OCI-LY1 (cell line): ENCODE data around the gene RGS4.

Experiments used
- H2AFZ ChIP-seq: fragments of 200-600 bp; sonication (generic), shearing (Covaris generic); 2 replicates; pipeline ENCODE4 v1.6.0; 2014; ENCODE audit warnings: antibody characterized with exemption, mild to moderate bottlenecking, low read length
- H3F3A ChIP-seq: fragments of 200-600 bp; sonication (generic), shearing (Covaris generic); 2 replicates; pipeline ENCODE4 v1.6.0; 2014; ENCODE audit warnings: mild to moderate bottlenecking, antibody characterized with exemption, low read length, moderate library complexity; ENCODE audit not compliant: insufficient read depth
- H3K27ac ChIP-seq: fragments of 200-600 bp; sonication (generic); 2 replicates; pipeline ENCODE4 v1.5.1; 2014; ENCODE audit warnings: low read length, mixed run types, mild to moderate bottlenecking, low read depth; ENCODE audit not compliant: poor library complexity, severe bottlenecking
- H3K27me3 ChIP-seq: fragments of 200-600 bp; sonication (generic); 2 replicates; pipeline ENCODE4 v1.6.0; 2014; ENCODE audit warnings: antibody characterized with exemption, mild to moderate bottlenecking, low read length, moderate library complexity; ENCODE audit not compliant: insufficient read depth
- H3K36me3 ChIP-seq: fragments of 200-600 bp; sonication (generic); 2 replicates; pipeline ENCODE4 v1.6.1; 2014; ENCODE audit warnings: mild to moderate bottlenecking, antibody characterized with exemption, low read length, moderate library complexity, mixed read lengths; ENCODE audit not compliant: insufficient read depth
- H3K4me1 ChIP-seq: fragments of 200-600 bp; sonication (generic); 2 replicates; pipeline ENCODE4 v1.5.1; 2014; ENCODE audit warnings: mild to moderate bottlenecking, low read length, moderate library complexity; ENCODE audit not compliant: insufficient read depth, severe bottlenecking
- H3K4me2 ChIP-seq: fragments of 200-600 bp; sonication (generic), shearing (Covaris generic); 2 replicates; pipeline ENCODE4 v1.6.1; 2014; ENCODE audit warnings: low read length
- H3K4me3 ChIP-seq: fragments of 200-600 bp; sonication (generic); 2 replicates; pipeline ENCODE4 v1.5.1; 2014; ENCODE audit warnings: low read length, low read depth, mild to moderate bottlenecking, mixed read lengths; ENCODE audit not compliant: poor library complexity, severe bottlenecking
- H3K79me2 ChIP-seq: fragments of 200-600 bp; shearing (Covaris generic); 2 replicates; pipeline ENCODE4 v1.6.1; 2016; ENCODE audit warnings: mixed run types, low read length, mixed read lengths; ENCODE audit not compliant: insufficient read depth
- H3K9ac ChIP-seq: fragments of 200-600 bp; sonication (generic), shearing (Covaris generic); 2 replicates; pipeline ENCODE4 v1.6.1; 2014; ENCODE audit warnings: mild to moderate bottlenecking, low read length, mixed read lengths
- H3K9me2 ChIP-seq: fragments of 200-600 bp; sonication (generic), shearing (Covaris generic); 2 replicates; pipeline ENCODE4 v1.6.1; 2014; ENCODE audit warnings: low read depth, mild to moderate bottlenecking, low read length, mixed read lengths
- H3K9me3 ChIP-seq: fragments of 200-600 bp; shearing (Covaris generic); 2 replicates; pipeline ENCODE4 v1.6.1; 2014; ENCODE audit warnings: low read length, mixed read lengths
- H4K20me1 ChIP-seq: fragments of 200-600 bp; sonication (generic), shearing (Covaris generic); 2 replicates; pipeline ENCODE4 v1.6.0; 2016; ENCODE audit warnings: mild to moderate bottlenecking, low read length; ENCODE audit not compliant: insufficient read depth
- EZH2 ChIP-seq: fragments of 200-600 bp; sonication (generic), shearing (Covaris generic); IDR thresholded peaks from 2 replicates; pipeline ENCODE4 v1.8.0; 2017; ENCODE audit warnings: borderline replicate concordance, mixed run types, mild to moderate bottlenecking, antibody characterized with exemption, low read length, moderate library complexity, mixed read lengths
- TF ChIP-seq, protein P1 (sequence below): fragments of 200-600 bp; sonication (generic), shearing (Covaris generic); IDR thresholded peaks from 2 replicates; pipeline ENCODE4 v1.5.1; 2017; ENCODE audit warnings: mild to moderate bottlenecking, antibody characterized with exemption, low read length, moderate library complexity, mixed read lengths

Gene RGS4

DNA sequence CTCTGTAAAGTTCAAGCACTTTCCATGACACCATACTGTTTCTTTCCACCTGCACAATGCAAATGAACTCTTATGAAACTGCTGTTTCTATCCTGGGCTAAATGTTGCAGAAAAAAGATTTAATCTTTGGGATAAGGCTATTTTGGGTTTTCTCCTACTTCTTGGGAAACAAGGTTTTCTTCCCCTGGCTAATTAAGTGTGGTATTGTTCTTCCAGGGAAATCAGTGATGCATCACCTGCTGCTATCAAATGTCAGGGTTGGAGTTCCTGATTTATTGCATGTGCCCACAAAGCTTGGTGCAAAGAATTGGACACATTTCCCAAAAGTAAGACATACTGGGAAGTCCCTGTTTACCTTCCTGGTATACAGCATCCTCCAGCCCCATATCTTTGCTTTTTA is 6.0 kb upstream of the RGS4 start:
- TF ChIP-seq, protein P1, sequence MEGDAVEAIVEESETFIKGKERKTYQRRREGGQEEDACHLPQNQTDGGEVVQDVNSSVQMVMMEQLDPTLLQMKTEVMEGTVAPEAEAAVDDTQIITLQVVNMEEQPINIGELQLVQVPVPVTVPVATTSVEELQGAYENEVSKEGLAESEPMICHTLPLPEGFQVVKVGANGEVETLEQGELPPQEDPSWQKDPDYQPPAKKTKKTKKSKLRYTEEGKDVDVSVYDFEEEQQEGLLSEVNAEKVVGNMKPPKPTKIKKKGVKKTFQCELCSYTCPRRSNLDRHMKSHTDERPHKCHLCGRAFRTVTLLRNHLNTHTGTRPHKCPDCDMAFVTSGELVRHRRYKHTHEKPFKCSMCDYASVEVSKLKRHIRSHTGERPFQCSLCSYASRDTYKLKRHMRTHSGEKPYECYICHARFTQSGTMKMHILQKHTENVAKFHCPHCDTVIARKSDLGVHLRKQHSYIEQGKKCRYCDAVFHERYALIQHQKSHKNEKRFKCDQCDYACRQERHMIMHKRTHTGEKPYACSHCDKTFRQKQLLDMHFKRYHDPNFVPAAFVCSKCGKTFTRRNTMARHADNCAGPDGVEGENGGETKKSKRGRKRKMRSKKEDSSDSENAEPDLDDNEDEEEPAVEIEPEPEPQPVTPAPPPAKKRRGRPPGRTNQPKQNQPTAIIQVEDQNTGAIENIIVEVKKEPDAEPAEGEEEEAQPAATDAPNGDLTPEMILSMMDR: no peak
- H3K4me1 ChIP-seq: no peaks in the 10 kb centered on the region
- 0 out of 2 replicates have a peak, but pooled peaks cover 4% of the 10 kb centered on the region for H3K27me3 ChIP-seq
- H3K79me2 ChIP-seq: no peaks in the 10 kb centered on the region
- no peak overlapping the region for H2AFZ ChIP-seq
- no peak overlapping the region for H3K4me2 ChIP-seq
- H3K27ac ChIP-seq: no peak overlapping the region
- no peaks in the 10 kb centered on the region for H3K36me3 ChIP-seq
- no peak overlapping the region for H3K4me3 ChIP-seq
- no peaks in the 10 kb centered on the region for H3K9me3 ChIP-seq
- H3F3A ChIP-seq: no peaks in the 10 kb centered on the region
- H4K20me1 ChIP-seq: no peaks in the 10 kb centered on the region
- no peak overlapping the region for H3K9ac ChIP-seq
- no peaks in the 10 kb centered on the region for H3K9me2 ChIP-seq

DNA sequence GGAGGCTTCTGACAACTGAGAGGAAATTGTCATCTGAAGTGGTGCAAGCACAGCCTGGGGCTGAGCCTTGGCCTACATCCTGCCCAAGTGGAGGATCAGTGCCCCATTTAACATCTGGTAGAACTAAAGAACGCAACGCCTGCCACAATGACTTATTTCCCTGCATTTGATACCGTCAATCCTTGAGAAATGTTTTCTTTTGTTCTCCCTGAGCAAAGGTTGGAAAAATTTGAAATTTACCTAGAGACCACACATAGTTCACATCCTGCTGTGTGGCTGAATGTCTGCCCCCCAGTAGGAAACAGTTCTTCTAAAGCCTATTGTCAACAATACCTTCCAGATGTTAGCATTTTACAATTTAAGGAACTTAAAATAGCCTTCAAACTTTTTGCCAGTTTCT is 5.6 kb upstream of the RGS4 start:
- Histone ChIP-seq H3K9me2 (no peaks in the 10 kb centered on the region), H3K9ac (no peak overlapping the region), H3K4me2 (no peak overlapping the region), H2AFZ (no peak overlapping the region), H3K36me3 (no peaks in the 10 kb centered on the region), H3K4me3 (no peak overlapping the region), H4K20me1 (no peaks in the 10 kb centered on the region), H3F3A (no peaks in the 10 kb centered on the region), H3K27ac (no peak overlapping the region), H3K4me1 (no peaks in the 10 kb centered on the region), H3K9me3 (no peaks in the 10 kb centered on the region), H3K79me2 (no peaks in the 10 kb centered on the region), H3K27me3 (0 out of 2 replicates have a peak, but pooled peaks cover 4% of the 10 kb centered on the region)
- TF ChIP-seq, protein P1: no peak
- no peak for TF ChIP-seq EZH2

DNA sequence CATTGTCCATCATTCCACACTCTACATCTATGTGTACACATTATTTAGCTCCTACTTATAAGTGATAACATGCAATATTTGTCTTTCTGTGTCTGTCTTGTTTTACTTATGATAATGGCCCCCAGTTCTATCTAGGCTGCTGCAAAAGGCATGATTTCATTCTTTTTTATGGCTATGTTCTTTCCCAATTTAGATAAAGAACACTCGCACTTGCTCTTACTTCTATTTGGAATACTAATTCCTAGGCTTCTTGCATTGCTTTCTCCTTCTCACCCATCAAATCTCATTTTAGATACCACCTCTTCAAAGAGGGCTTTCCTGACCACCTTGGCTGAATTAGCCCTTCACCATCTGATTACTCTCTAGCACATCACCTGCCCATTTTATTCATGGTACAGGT is 3.0 kb upstream of the RGS4 start:
- Histone ChIP-seq H3K9me3 (no peaks in the 10 kb centered on the region), H3K27me3 (0 out of 2 replicates have a peak, but pooled peaks cover 4% of the 10 kb centered on the region), H3K9ac (no peak overlapping the region), H4K20me1 (no peaks in the 10 kb centered on the region), H3K36me3 (no peaks in the 10 kb centered on the region), H3F3A (no peaks in the 10 kb centered on the region), H3K4me2 (no peak overlapping the region), H3K4me1 (no peaks in the 10 kb centered on the region), H3K27ac (no peak overlapping the region), H3K79me2 (no peaks in the 10 kb centered on the region), H2AFZ (no peak overlapping the region), H3K9me2 (no peaks in the 10 kb centered on the region), H3K4me3 (no peak overlapping the region)
- TF ChIP-seq, protein P1: no peak
- TF ChIP-seq EZH2: no peak
